ENCODE data around the gene OCIAD2. TPM values are rescaled to one million over a fixed set of nuclear protein-coding genes. Genes with fewer than 3 reads are reported as not detected.

The OCIAD2 gene
- total RNA-seq, 1 experiment from 2014 or later = 32.8 TPM

GRCh38 chr4:48899950-48900349 lies 6.6 kb downstream of the OCIAD2 start:
- Histone ChIP-seq H3K27ac (ENCODE audit: low read length) (peak overlapping the region; percentile 34; the same call in 1 of the 2 replicates), H3K27me3 (ENCODE audit: control insufficient read depth, insufficient read depth, low read length) (no peaks in the 10 kb centered on the region), H3K36me3 (ENCODE audit: control insufficient read depth, insufficient read depth, low read length) (no peaks in the 10 kb centered on the region), H3K9me3 (ENCODE audit: control insufficient read depth, insufficient read depth, low read depth, low read length) (no peaks in the 10 kb centered on the region), H3K4me1 (ENCODE audit: control insufficient read depth, insufficient read depth, low read length) (peaks cover 11% of the 10 kb centered on the region), H3K4me3 (ENCODE audit: low read depth in 2 of 2, low read length in 2 of 2) (no peak overlapping the region)
- intact Hi-C loops (cut with micrococcal nuclease; ENCODE audit: unreplicated experiment) = no loop called here
- CTCF ChIA-PET = no interaction called here
- POLR2A ChIA-PET = interaction anchor here (0.6 kb wide), 1 partner anchor 30 kb away, joined by 3 read pairs; no protein-coding TSS in a partner anchor
- no TSS peak for BruUV-seq (replicated peaks)
- TF ChIP-seq TCF7L2 (IDR thresholded peaks at IDR 0.05; ENCODE audit: low read depth, low read length) (no peak), CTCF (IDR thresholded peaks at IDR 0.05) (no peak), SIN3A (IDR thresholded peaks at IDR 0.05; ENCODE audit: borderline replicate concordance, insufficient read depth, low read depth, low read length) (no peak), POLR2AphosphoS5 (IDR thresholded peaks at IDR 0.05; ENCODE audit: low read depth, low read length) (no peak)
- TF ChIP-seq, protein P1, sequence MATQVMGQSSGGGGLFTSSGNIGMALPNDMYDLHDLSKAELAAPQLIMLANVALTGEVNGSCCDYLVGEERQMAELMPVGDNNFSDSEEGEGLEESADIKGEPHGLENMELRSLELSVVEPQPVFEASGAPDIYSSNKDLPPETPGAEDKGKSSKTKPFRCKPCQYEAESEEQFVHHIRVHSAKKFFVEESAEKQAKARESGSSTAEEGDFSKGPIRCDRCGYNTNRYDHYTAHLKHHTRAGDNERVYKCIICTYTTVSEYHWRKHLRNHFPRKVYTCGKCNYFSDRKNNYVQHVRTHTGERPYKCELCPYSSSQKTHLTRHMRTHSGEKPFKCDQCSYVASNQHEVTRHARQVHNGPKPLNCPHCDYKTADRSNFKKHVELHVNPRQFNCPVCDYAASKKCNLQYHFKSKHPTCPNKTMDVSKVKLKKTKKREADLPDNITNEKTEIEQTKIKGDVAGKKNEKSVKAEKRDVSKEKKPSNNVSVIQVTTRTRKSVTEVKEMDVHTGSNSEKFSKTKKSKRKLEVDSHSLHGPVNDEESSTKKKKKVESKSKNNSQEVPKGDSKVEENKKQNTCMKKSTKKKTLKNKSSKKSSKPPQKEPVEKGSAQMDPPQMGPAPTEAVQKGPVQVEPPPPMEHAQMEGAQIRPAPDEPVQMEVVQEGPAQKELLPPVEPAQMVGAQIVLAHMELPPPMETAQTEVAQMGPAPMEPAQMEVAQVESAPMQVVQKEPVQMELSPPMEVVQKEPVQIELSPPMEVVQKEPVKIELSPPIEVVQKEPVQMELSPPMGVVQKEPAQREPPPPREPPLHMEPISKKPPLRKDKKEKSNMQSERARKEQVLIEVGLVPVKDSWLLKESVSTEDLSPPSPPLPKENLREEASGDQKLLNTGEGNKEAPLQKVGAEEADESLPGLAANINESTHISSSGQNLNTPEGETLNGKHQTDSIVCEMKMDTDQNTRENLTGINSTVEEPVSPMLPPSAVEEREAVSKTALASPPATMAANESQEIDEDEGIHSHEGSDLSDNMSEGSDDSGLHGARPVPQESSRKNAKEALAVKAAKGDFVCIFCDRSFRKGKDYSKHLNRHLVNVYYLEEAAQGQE (IDR thresholded peaks at IDR 0.05; ENCODE audit: insufficient read depth in 1 of 2, low read depth in 2 of 2, low read length in 1 of 2) = no peak
- DNase-seq (ENCODE audit: low read depth, low spot score) (no peak), ATAC-seq (peak; percentile 77)
- in situ Hi-C loops (cut with HindIII; ENCODE audit: low pct_unique_long_range_greater_than_20kb, low sequenced_read_pairs) = no loop called here

DNA sequence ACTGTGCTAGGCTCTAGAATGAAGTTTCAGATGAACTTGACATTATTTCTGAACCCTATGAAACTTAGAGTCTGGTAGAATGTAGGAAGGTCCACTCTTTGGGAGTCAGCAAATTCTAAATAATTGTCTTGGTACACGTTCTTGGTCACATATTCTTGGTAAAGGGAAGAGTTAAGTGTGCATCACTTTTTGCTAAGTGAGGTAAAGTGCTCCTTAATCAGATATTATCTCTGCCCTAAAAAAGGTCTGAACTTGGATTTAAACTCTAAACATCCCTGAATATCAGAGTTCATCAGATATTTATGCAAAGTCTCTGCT lies 7.2 kb downstream of the OCIAD2 start:
- no peaks in the 10 kb centered on the region for H3K27me3 ChIP-seq (ENCODE audit: control insufficient read depth, insufficient read depth, low read length)
- ChIA-PET CTCF (no interaction called here), POLR2A (no interaction called here)
- in situ Hi-C loops (cut with HindIII; ENCODE audit: low pct_unique_long_range_greater_than_20kb, low sequenced_read_pairs) = no loop called here
- no peak for TF ChIP-seq POLR2AphosphoS5 (IDR thresholded peaks at IDR 0.05; ENCODE audit: low read depth, low read length)
- TF ChIP-seq CTCF (IDR thresholded peaks at IDR 0.05) = no peak
- TF ChIP-seq, protein P1 (IDR thresholded peaks at IDR 0.05; ENCODE audit: insufficient read depth in 1 of 2, low read depth in 2 of 2, low read length in 1 of 2) = no peak
- TF ChIP-seq TCF7L2 (IDR thresholded peaks at IDR 0.05; ENCODE audit: low read depth, low read length) = no peak
- no peak for TF ChIP-seq SIN3A (IDR thresholded peaks at IDR 0.05; ENCODE audit: borderline replicate concordance, insufficient read depth, low read depth, low read length)
- H3K27ac ChIP-seq (ENCODE audit: low read length) = peak overlapping the region; percentile 34; the same call in 1 of the 2 replicates
- H3K9me3 ChIP-seq (ENCODE audit: control insufficient read depth, insufficient read depth, low read depth, low read length) = no peaks in the 10 kb centered on the region
- H3K36me3 ChIP-seq (ENCODE audit: control insufficient read depth, insufficient read depth, low read length) = no peaks in the 10 kb centered on the region
- BruUV-seq (replicated peaks) = no TSS peak
- peaks cover 11% of the 10 kb centered on the region for H3K4me1 ChIP-seq (ENCODE audit: control insufficient read depth, insufficient read depth, low read length)
- no peak overlapping the region for H3K4me3 ChIP-seq (ENCODE audit: low read depth in 2 of 2, low read length in 2 of 2)
- ATAC-seq (no peak; the same call in 1 of the 2 replicates), DNase-seq (ENCODE audit: low read depth, low spot score) (no peak)
- intact Hi-C loops (cut with micrococcal nuclease; ENCODE audit: unreplicated experiment) = no loop called here

Measured in Panc1 (cell line).